GM18505 (cell line): Measurements from ENCODE around the gene ROGDI.

Source experiments
- ATAC-seq: cut with Tn5 transposase; IDR thresholded peaks from one replicate; pipeline ENCODE4 v1.9.1; 2021; ENCODE audit not compliant: unreplicated experiment
- POLR2A ChIP-seq: IDR thresholded peaks from 4 replicates; pipeline ENCODE4 v1.6.1; 2011; ENCODE audit warnings: borderline replicate concordance; ENCODE audit not compliant: insufficient read depth, insufficient read length; ENCODE audit errors: extremely low read depth

ROGDI gene

GRCh38 chr16:4828567-4829321, 26.3 kb upstream of the ROGDI start:
- no peak for ATAC-seq
- no peak for TF ChIP-seq POLR2A

- ATAC-seq: no peak
- no peak for TF ChIP-seq POLR2A
Observed at GRCh38 chr16:4826980-4827379, 24.5 kb upstream of the ROGDI start.

GRCh38 chr16:4826526-4826925, 24.1 kb upstream of the ROGDI start:
- no peak for TF ChIP-seq POLR2A
- no peak for ATAC-seq

GRCh38 chr16:4825196-4825595, 22.8 kb upstream of the ROGDI start:
- ATAC-seq: no peak
- TF ChIP-seq POLR2A: no peak

- ATAC-seq: no peak
- no peak for TF ChIP-seq POLR2A
Observed at GRCh38 chr16:4820652-4821051, 18.2 kb upstream of the ROGDI start.

- no peak for TF ChIP-seq POLR2A
Observed at GRCh38 chr16:4814542-4815173, 12.2 kb upstream of the ROGDI start.

GRCh38 chr16:4814046-4814445, 11.6 kb upstream of the ROGDI start:
- no peak for ATAC-seq
- TF ChIP-seq POLR2A: no peak

More at GRCh38 chr16:4814542-4815173, 12.2 kb upstream of the ROGDI start:
- no peak for ATAC-seq

- ATAC-seq: no peak
- TF ChIP-seq POLR2A: no peak
Observed at GRCh38 chr16:4813251-4814003, 11.0 kb upstream of the ROGDI start.

GRCh38 chr16:4811773-4812172, 9.3 kb upstream of the ROGDI start:
- no peak for ATAC-seq
- TF ChIP-seq POLR2A: no peak

- TF ChIP-seq POLR2A: no peak
- ATAC-seq: no peak
Observed at GRCh38 chr16:4811242-4811641, 8.8 kb upstream of the ROGDI start.

GRCh38 chr16:4806280-4806679, 3.8 kb upstream of the ROGDI start:
- TF ChIP-seq POLR2A: no peak
- ATAC-seq: no peak

GRCh38 chr16:4805231-4805630, 2.8 kb upstream of the ROGDI start:
- no peak for ATAC-seq
- no peak for TF ChIP-seq POLR2A

- no peak for TF ChIP-seq POLR2A
- ATAC-seq: no peak
Observed at GRCh38 chr16:4803898-4804762, 1.7 kb upstream of the ROGDI start.
